OCI-LY1 (cell line): ENCODE results near the gene CYB5R2.

Experiments
- EZH2 ChIP-seq: fragments of 200-600 bp; sonication (generic), shearing (Covaris generic); IDR thresholded peaks from 2 replicates; pipeline ENCODE4 v1.8.0; 2017; ENCODE audit warnings: borderline replicate concordance, mixed run types, mild to moderate bottlenecking, antibody characterized with exemption, low read length, moderate library complexity, mixed read lengths
- TF ChIP-seq, protein P1 (sequence below): fragments of 200-600 bp; sonication (generic), shearing (Covaris generic); IDR thresholded peaks from 2 replicates; pipeline ENCODE4 v1.5.1; 2017; ENCODE audit warnings: mild to moderate bottlenecking, antibody characterized with exemption, low read length, moderate library complexity, mixed read lengths

- TF ChIP-seq, protein P1, sequence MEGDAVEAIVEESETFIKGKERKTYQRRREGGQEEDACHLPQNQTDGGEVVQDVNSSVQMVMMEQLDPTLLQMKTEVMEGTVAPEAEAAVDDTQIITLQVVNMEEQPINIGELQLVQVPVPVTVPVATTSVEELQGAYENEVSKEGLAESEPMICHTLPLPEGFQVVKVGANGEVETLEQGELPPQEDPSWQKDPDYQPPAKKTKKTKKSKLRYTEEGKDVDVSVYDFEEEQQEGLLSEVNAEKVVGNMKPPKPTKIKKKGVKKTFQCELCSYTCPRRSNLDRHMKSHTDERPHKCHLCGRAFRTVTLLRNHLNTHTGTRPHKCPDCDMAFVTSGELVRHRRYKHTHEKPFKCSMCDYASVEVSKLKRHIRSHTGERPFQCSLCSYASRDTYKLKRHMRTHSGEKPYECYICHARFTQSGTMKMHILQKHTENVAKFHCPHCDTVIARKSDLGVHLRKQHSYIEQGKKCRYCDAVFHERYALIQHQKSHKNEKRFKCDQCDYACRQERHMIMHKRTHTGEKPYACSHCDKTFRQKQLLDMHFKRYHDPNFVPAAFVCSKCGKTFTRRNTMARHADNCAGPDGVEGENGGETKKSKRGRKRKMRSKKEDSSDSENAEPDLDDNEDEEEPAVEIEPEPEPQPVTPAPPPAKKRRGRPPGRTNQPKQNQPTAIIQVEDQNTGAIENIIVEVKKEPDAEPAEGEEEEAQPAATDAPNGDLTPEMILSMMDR: no peak
- no peak for TF ChIP-seq EZH2
Observed at GRCh38 chr11:7675631-7676030, 2.3 kb upstream of the CYB5R2 start.
